Measurements from ENCODE around the gene AFF3. TPM values are rescaled to one million over a fixed set of nuclear protein-coding genes. Genes with fewer than 3 reads are reported as not detected.

AFF3 gene
- total RNA-seq, 1 donor from 2014 or later: 8.0 TPM

GRCh38 chr2:99675130-99675661, 467.2 kb downstream of the AFF3 start:
- no peak for DNase-seq
- peaks cover 43% of the 10 kb centered on the region for H3K4me1 ChIP-seq

GRCh38 chr2:99674090-99674489, 468.3 kb downstream of the AFF3 start:
- no peaks in the 10 kb centered on the region for H3K36me3 ChIP-seq
- intact Hi-C loops (cut with micrococcal nuclease): no loop called here
- no peak for TF ChIP-seq CTCF (IDR thresholded peaks at IDR 0.05; ENCODE audit: borderline replicate concordance)
- H3K9me3 ChIP-seq (replicated peaks): peaks cover 3% of the 10 kb centered on the region
- H3K4me3 ChIP-seq: no peak overlapping the region
- H3K27ac ChIP-seq (replicated peaks): no peak overlapping the region
- DNase-seq: no peak
- peaks cover 39% of the 10 kb centered on the region for H3K4me1 ChIP-seq
- H3K27me3 ChIP-seq (ENCODE audit: low read depth): no peaks in the 10 kb centered on the region

More at GRCh38 chr2:99675130-99675661, 467.2 kb downstream of the AFF3 start:
- no peaks in the 10 kb centered on the region for H3K27me3 ChIP-seq (ENCODE audit: low read depth)
- intact Hi-C loops (cut with micrococcal nuclease): no loop called here
- H3K36me3 ChIP-seq: no peaks in the 10 kb centered on the region
- no peak for TF ChIP-seq CTCF (IDR thresholded peaks at IDR 0.05; ENCODE audit: borderline replicate concordance)
- H3K9me3 ChIP-seq (replicated peaks): no peaks in the 10 kb centered on the region
- H3K4me3 ChIP-seq: no peak overlapping the region
- H3K27ac ChIP-seq (replicated peaks): no peak overlapping the region

- intact Hi-C loops (cut with micrococcal nuclease): no loop called here
- H3K4me1 ChIP-seq: peaks cover 39% of the 10 kb centered on the region
- H3K36me3 ChIP-seq: no peaks in the 10 kb centered on the region
- peaks cover 15% of the 10 kb centered on the region for H3K9me3 ChIP-seq (replicated peaks)
- DNase-seq: no peak
- no peak for TF ChIP-seq CTCF (IDR thresholded peaks at IDR 0.05; ENCODE audit: borderline replicate concordance)
- no peak overlapping the region for H3K27ac ChIP-seq (replicated peaks)
- H3K4me3 ChIP-seq: no peak overlapping the region
- H3K27me3 ChIP-seq (ENCODE audit: low read depth): no peaks in the 10 kb centered on the region
Measured at GRCh38 chr2:99672766-99673350, 469.5 kb downstream of the AFF3 start.

- intact Hi-C loops (cut with micrococcal nuclease): no loop called here
- no peak for DNase-seq
- Histone ChIP-seq H3K27ac (replicated peaks) (peak overlapping the region; percentile 70), H3K4me3 (no peak overlapping the region), H3K27me3 (ENCODE audit: low read depth) (no peaks in the 10 kb centered on the region), H3K36me3 (no peaks in the 10 kb centered on the region), H3K4me1 (peaks cover 39% of the 10 kb centered on the region), H3K9me3 (replicated peaks) (peaks cover 15% of the 10 kb centered on the region)
- no peak for TF ChIP-seq CTCF (IDR thresholded peaks at IDR 0.05; ENCODE audit: borderline replicate concordance)
Measured at GRCh38 chr2:99670768-99671734, 471.3 kb downstream of the AFF3 start.

- no peak for TF ChIP-seq CTCF (IDR thresholded peaks at IDR 0.05; ENCODE audit: borderline replicate concordance)
- no peaks in the 10 kb centered on the region for H3K27me3 ChIP-seq (ENCODE audit: low read depth)
- DNase-seq: no peak
- peaks cover 15% of the 10 kb centered on the region for H3K9me3 ChIP-seq (replicated peaks)
- no peak overlapping the region for H3K4me3 ChIP-seq
- H3K36me3 ChIP-seq: no peaks in the 10 kb centered on the region
- peaks cover 43% of the 10 kb centered on the region for H3K4me1 ChIP-seq
- no peak overlapping the region for H3K27ac ChIP-seq (replicated peaks)
- intact Hi-C loops (cut with micrococcal nuclease): no loop called here
Measured at GRCh38 chr2:99666256-99666655, 476.1 kb downstream of the AFF3 start.

Measured in left ventricle myocardium inferior (tissue), 1 donor.